ENCODE results near the gene SLC6A8.
A peak's percentile ranks its signal among the peaks of the same experiment; 100 is the strongest.
"Not testable (repeated sequence)": the region's sequence is repeated elsewhere in the genome, so short reads cannot be mapped to it uniquely, and the experiment has no call there.

SLC6A8 gene

GRCh38 chrX:153693216-153694086 is 5.7 kb downstream of the SLC6A8 start:
- POLR2A ChIA-PET (ENCODE audit: low non-redundant PET): no interaction called here
- peak overlapping the region; percentile 59 for H3K27ac ChIP-seq
- no peak for TF ChIP-seq CTCF (conservative IDR thresholded peaks at IDR 0.05; ENCODE audit: low read depth)
- DNase-seq (ENCODE audit: low spot score): no peak
- CTCF ChIA-PET: no interaction called here

GRCh38 chrX:153694256-153694655 is 6.5 kb downstream of the SLC6A8 start:
- CTCF ChIA-PET; POLR2A ChIA-PET (ENCODE audit: low non-redundant PET); DNase-seq (ENCODE audit: low spot score): not testable (repeated sequence)
- peak overlapping the region; percentile 59 for H3K27ac ChIP-seq

DNA sequence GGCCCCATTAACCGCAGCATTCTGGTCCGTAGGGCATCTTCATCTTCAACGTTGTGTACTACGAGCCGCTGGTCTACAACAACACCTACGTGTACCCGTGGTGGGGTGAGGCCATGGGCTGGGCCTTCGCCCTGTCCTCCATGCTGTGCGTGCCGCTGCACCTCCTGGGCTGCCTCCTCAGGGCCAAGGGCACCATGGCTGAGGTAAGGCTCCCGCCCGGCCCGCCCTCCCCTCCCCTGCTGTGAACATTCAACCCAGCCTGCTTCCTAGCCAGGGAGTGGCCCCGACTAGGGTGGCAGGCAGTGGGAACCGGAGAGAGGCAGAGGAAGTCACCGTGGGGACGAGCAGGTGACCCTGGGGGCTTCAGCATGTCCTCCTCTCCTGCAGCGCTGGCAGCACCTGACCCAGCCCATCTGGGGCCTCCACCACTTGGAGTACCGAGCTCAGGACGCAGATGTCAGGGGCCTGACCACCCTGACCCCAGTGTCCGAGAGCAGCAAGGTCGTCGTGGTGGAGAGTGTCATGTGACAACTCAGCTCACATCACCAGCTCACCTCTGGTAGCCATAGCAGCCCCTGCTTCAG is 7.1 kb downstream of the SLC6A8 start:
- POLR2A ChIA-PET (ENCODE audit: low non-redundant PET): no interaction called here
- CTCF ChIA-PET: no interaction called here
- 0 out of 2 replicates have a peak overlapping the region, but pooled peaks have one; percentile 59 for H3K27ac ChIP-seq
- DNase-seq (ENCODE audit: low spot score): no peak
- TF ChIP-seq CTCF (conservative IDR thresholded peaks at IDR 0.05; ENCODE audit: low read depth): no peak

DNA sequence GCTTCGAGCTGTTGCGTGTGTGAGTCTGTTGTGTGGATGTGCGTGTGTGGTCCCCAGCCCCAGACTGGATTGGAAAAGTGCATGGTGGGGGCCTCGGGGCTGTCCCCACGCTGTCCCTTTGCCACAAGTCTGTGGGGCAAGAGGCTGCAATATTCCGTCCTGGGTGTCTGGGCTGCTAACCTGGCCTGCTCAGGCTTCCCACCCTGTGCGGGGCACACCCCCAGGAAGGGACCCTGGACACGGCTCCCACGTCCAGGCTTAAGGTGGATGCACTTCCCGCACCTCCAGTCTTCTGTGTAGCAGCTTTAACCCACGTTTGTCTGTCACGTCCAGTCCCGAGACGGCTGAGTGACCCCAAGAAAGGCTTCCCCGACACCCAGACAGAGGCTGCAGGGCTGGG is 8.4 kb downstream of the SLC6A8 start:
- H3K27ac ChIP-seq: peak overlapping the region; percentile 55
- ChIA-PET POLR2A (ENCODE audit: low non-redundant PET) (no interaction called here), CTCF (interaction anchor here (0.6 kb wide), 1 partner anchor 84 kb away, joined by 3 read pairs; no protein-coding TSS in a partner anchor)
- TF ChIP-seq CTCF (conservative IDR thresholded peaks at IDR 0.05; ENCODE audit: low read depth): no peak
- DNase-seq (ENCODE audit: low spot score): no peak

DNA sequence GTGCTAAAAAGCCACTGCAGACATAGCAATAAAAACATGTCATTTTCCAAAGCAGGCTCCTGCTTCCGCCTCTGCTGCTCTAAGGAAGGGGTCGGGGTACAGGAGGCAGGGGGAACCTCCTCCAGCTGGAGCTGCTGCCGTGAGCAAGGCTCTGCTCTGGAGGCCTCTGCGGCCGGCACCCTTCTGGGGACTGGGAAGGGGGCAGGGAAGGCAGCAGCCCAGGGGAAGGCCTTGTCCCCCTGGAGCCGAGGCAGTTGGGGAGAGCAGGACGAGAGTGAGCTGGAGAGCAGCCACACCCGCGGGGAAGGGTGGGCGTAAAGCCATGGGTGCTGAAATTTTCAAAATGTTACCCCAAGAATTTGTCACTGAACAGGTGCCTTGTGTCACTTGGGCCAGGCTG is 8.8 kb downstream of the SLC6A8 start:
- POLR2A ChIA-PET (ENCODE audit: low non-redundant PET); DNase-seq (ENCODE audit: low spot score): not testable (repeated sequence)
- CTCF ChIA-PET: interaction anchor here (0.6 kb wide), 1 partner anchor 85 kb away, joined by 3 read pairs; no protein-coding TSS in a partner anchor
- H3K27ac ChIP-seq: peak overlapping the region; percentile 55

DNA sequence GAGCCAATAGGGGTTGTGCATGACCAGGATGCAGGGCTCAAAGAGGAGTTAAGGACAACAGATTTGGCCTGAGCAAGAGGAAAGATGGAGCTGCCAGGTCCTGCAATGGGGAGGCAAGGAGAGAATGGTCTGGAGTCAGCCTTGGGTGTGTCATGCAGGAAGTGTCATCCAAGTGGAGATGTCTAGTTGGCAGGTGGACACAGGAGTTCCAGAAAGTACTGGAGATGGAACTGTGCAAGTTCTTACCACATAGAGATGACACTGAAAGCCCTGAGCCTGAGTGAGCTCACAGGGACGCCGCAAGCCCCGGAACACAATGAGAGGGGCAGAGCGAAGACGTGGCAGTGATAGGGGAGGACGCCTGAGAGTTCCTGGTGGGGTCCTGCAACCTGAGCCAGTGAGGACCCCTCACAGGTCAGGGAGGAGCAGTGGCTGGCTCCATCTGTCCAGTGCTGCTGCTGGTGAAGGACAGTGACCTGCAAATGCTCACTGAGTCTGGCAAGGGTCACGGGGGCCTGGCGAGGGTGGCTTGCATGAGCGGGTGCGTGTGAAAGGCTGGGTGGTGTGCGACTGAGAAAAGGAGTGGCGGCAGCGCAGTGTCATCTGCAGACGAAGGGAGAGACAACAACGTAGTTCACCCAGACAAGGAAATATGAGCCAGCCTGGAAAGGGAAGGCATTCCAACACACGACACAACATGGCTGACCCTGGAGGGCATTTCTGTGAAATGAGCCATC is 9.4 kb downstream of the SLC6A8 start:
- peak overlapping the region; percentile 55 for H3K27ac ChIP-seq
- POLR2A ChIA-PET (ENCODE audit: low non-redundant PET); DNase-seq (ENCODE audit: low spot score); CTCF ChIA-PET: not testable (repeated sequence)

DNA sequence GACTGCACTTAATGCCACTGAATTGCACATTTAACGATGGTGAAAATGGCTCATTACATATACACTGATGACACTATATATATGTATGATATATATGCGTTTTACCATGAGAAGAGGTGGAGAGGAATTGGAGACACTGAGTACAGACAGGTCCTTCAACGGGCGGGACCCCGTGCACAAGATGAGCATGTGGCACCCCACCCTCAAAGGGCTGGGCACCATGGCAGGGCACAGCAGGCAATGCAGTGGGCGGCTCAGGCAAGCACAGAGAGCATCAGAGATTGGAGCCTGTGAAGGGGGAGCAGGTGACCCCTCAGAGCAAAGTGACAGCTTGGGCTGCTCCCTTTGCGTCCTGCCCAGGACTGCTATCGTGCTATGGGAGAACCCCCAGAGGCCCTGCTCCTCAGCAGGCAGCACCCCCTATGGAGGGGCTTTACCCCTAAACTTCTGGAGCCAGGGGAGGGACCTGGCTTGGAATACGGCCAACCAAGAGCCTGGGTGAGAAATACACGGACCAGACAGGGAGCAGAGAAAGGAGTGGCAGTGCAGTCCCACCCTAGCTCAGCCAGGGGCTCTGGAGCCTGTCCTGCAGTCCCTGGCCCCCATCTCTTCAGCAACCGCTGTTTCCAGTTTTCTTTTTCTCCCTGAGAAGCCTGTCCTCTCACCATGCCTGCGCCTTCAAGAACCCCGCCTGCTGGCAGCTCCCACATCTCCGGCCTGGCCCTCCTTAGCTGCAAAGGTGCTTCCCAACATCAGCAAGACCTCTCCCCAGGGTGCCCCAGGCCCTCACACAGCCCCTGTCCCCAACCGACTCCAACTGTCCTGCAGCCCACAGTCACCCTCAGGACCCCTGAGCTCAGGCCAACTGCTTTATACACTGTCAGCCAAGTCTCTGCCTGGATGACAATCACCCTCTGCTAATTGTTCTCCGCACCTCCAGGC is 10.5 kb downstream of the SLC6A8 start:
- H3K27ac ChIP-seq: peak overlapping the region; percentile 55
- no peak for TF ChIP-seq CTCF (conservative IDR thresholded peaks at IDR 0.05; ENCODE audit: low read depth)
- POLR2A ChIA-PET (ENCODE audit: low non-redundant PET): no interaction called here
- no peak for DNase-seq (ENCODE audit: low spot score)
- CTCF ChIA-PET: no interaction called here

GRCh38 chrX:153699210-153699783 is 11.6 kb downstream of the SLC6A8 start:
- CTCF ChIA-PET; DNase-seq (ENCODE audit: low spot score): not testable (repeated sequence)
- H3K27ac ChIP-seq: peak overlapping the region; percentile 47; the same call in 1 of the 2 replicates
- POLR2A ChIA-PET (ENCODE audit: low non-redundant PET): interaction anchor here (0.6 kb wide), 1 partner anchor 81 kb away, joined by 3 read pairs; the partner anchor contains the start of gene SRPK3

- CTCF ChIA-PET: not testable (repeated sequence)
Measured at GRCh38 chrX:153699784-153700371, 12.2 kb downstream of the SLC6A8 start.

More at GRCh38 chrX:153699784-153700371, 12.2 kb downstream of the SLC6A8 start:
- POLR2A ChIA-PET (ENCODE audit: low non-redundant PET); DNase-seq (ENCODE audit: low spot score): not testable (repeated sequence)
- H3K27ac ChIP-seq: peak overlapping the region; percentile 47
